A549 (cell line): ENCODE results near the gene SPAST.

Experiments used
- ATOH8 ChIP-seq: fragments of 250-450 bp; sonication (Bioruptor Pico); IDR thresholded peaks from 2 replicates; pipeline ENCODE4 v1.5.0; 2020; ENCODE audit warnings: low read depth, mild to moderate bottlenecking, moderate library complexity
- EP300 ChIP-seq, 2 experiments: fragments of >200 bp; sonication (Bioruptor Twin); formaldehyde crosslinking; IDR thresholded peaks; 2 replicates in 1 of 2; 3 replicates in 1 of 2; pipeline ENCODE4 v1.6.1; 2016 to 2017
- HDAC2 ChIP-seq: fragments of 200-600 bp; sonication (generic); IDR thresholded peaks from 2 replicates; pipeline ENCODE4 v1.6.1; 2016
- MAX ChIP-seq: IDR thresholded peaks from 2 replicates; pipeline ENCODE4 v1.6.1; 2012
- MAZ ChIP-seq: fragments of 150-350 bp; IDR thresholded peaks from 2 replicates; pipeline ENCODE4 v1.6.1; 2014; ENCODE audit warnings: antibody characterized with exemption, low read depth, low read length, borderline replicate concordance
- POLR2A ChIP-seq: IDR thresholded peaks from 2 replicates; pipeline ENCODE4 v1.6.1; 2012; ENCODE audit warnings: mild to moderate bottlenecking, low read length
- REST ChIP-seq: fragments of 200-600 bp; sonication (generic); IDR thresholded peaks from 2 replicates; pipeline ENCODE4 v1.6.1; 2016; ENCODE audit warnings: antibody characterized with exemption, mild to moderate bottlenecking, moderate library complexity
- SREBF2 ChIP-seq: fragments of 450-650 bp; IDR thresholded peaks from 2 replicates; pipeline ENCODE4 v1.6.1; 2014; ENCODE audit warnings: mild to moderate bottlenecking, moderate library complexity
- TFCP2L1 ChIP-seq: fragments of 250-450 bp; sonication (Bioruptor Pico); IDR thresholded peaks from 2 replicates; pipeline ENCODE4 v1.5.0; 2021; ENCODE audit warnings: mild to moderate bottlenecking
- ZNF302 ChIP-seq: fragments of 250-450 bp; sonication (Bioruptor Pico); IDR thresholded peaks from 2 replicates; pipeline ENCODE4 v1.9.0; 2021; ENCODE audit warnings: inconsistent platforms, mild to moderate bottlenecking, moderate library complexity
- TF ChIP-seq, protein P1 (sequence below): fragments of >200 bp; sonication (Bioruptor Twin); formaldehyde crosslinking; IDR thresholded peaks from 3 replicates; pipeline ENCODE4 v1.5.1; 2016

DNA sequence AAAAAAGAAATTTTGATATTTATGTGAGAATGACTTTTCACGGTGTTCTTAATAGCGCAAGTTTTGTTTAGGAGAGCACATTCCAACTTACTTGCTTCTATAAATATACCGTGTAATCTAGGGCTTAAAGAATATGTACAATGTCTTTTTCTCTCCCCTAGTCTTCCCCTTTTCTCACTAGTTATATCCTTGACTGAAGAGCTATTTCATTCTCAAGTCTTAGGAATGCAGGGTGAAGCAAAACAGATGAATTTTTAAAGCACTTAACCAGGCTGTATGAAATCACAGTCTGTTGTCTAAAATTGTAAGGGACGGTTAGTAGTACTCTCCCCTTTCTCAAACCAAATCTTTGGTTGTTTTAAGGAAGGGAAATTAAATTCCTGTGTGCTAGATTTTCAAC lies 72.7 kb downstream of the SPAST start:
- TF ChIP-seq, protein P1, sequence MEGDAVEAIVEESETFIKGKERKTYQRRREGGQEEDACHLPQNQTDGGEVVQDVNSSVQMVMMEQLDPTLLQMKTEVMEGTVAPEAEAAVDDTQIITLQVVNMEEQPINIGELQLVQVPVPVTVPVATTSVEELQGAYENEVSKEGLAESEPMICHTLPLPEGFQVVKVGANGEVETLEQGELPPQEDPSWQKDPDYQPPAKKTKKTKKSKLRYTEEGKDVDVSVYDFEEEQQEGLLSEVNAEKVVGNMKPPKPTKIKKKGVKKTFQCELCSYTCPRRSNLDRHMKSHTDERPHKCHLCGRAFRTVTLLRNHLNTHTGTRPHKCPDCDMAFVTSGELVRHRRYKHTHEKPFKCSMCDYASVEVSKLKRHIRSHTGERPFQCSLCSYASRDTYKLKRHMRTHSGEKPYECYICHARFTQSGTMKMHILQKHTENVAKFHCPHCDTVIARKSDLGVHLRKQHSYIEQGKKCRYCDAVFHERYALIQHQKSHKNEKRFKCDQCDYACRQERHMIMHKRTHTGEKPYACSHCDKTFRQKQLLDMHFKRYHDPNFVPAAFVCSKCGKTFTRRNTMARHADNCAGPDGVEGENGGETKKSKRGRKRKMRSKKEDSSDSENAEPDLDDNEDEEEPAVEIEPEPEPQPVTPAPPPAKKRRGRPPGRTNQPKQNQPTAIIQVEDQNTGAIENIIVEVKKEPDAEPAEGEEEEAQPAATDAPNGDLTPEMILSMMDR = no peak
- no peak for TF ChIP-seq ATOH8 (CRISPR knock-in tag)
- TF ChIP-seq MAX = no peak
- TF ChIP-seq POLR2A = no peak
- TF ChIP-seq EP300 (IDR thresholded peaks at IDR 0.05) = no peak
- no peak for TF ChIP-seq MAZ
- TF ChIP-seq REST = no peak
- TF ChIP-seq HDAC2 = no peak
- TF ChIP-seq SREBF2 = no peak
- no peak for TF ChIP-seq ZNF302
- TF ChIP-seq TFCP2L1 (CRISPR knock-in tag) = no peak
